ENCODE results near the gene SLC12A7. TPM values are rescaled to one million over a fixed set of nuclear protein-coding genes. Genes with fewer than 3 reads are reported as not detected.

Gene SLC12A7
- total and polyA plus RNA-seq, 2 of the 13 experiments (the other 11 are each of a cell fraction or from before 2014, with no cell fraction given), result 14.0 to 18.5 TPM

GRCh38 chr5:1085391-1085790 lies 26.5 kb downstream of the SLC12A7 start:
- no TSS peak for BruUV-seq (replicated peaks)
- H3K27me3 ChIP-seq (ENCODE audit: control insufficient read depth in 1 of 2, insufficient read depth in 2 of 2, low read length in 2 of 2), result no peaks in the 10 kb centered on the region
- in situ Hi-C loops (cut with HindIII; ENCODE audit: extremely low pct_ligation_motif_present, low pct_unique_long_range_greater_than_20kb), result no loop called here

GRCh38 chr5:1083823-1084605 lies 27.8 kb downstream of the SLC12A7 start:
- H3K9ac ChIP-seq (ENCODE audit: insufficient read depth, low read depth, low read length), result no peak overlapping the region
- ChIA-PET POLR2A (no interaction called here), CTCF (ENCODE audit: low intra/inter-chr PET ratio, low total read pairs) (no interaction called here)
- H3K4me2 ChIP-seq (ENCODE audit: low read depth, low read length), result no peak overlapping the region
- peaks cover 29 to 76% of the 10 kb centered on the region in 2 experiments for H3K36me3 ChIP-seq (replicated peaks in 1 of 2; ENCODE audit: control insufficient read depth in 1 of 2, insufficient read depth in 2 of 2, low read length in 2 of 2)
- intact Hi-C loops (cut with micrococcal nuclease; ENCODE audit: unreplicated experiment) (no loop called here), in situ Hi-C loops (cut with HindIII; ENCODE audit: extremely low pct_ligation_motif_present, low pct_unique_long_range_greater_than_20kb) (no loop called here)
- no TSS peak for BruUV-seq (replicated peaks)
- H3K9me3 ChIP-seq (ENCODE audit: low read length), result no peaks in the 10 kb centered on the region
- DNase-seq (ENCODE audit: low spot score) (no peak), FAIRE-seq (no peak), ATAC-seq (no peak)
- H3K4me3 ChIP-seq (replicated peaks in 1 of 3; ENCODE audit: insufficient read depth in 1 of 3, low read depth in 2 of 3, low read length in 3 of 3), result no peak overlapping the region
- no peak overlapping the region for H2AFZ ChIP-seq (ENCODE audit: low read length)
- H3K27ac ChIP-seq (ENCODE audit: extremely low read length, insufficient read depth, low read length), result no peak overlapping the region
- 100% methylated on average over 29 of the region's 57 CpGs for WGBS (ENCODE audit: low lambda C conversion rate)
- H4K20me1 ChIP-seq (ENCODE audit: insufficient read depth, low read length), result no peaks in the 10 kb centered on the region
- no peaks in the 10 kb centered on the region for H3K4me1 ChIP-seq (ENCODE audit: insufficient read depth, low read length)
- H3K79me2 ChIP-seq (ENCODE audit: insufficient read depth, low read length), result no peaks in the 10 kb centered on the region
- H3K27me3 ChIP-seq (ENCODE audit: control insufficient read depth in 1 of 2, insufficient read depth in 2 of 2, low read length in 2 of 2), result no peaks in the 10 kb centered on the region
- no peak for TF ChIP-seq MIER2 (CRISPR knock-in tag; IDR thresholded peaks at IDR 0.05)
- no peak for TF ChIP-seq REST (IDR thresholded peaks at IDR 0.05; ENCODE audit: borderline replicate concordance in 1 of 2, low read depth in 1 of 2, low read length in 2 of 2)
- TF ChIP-seq ZNF841 (CRISPR knock-in tag; IDR thresholded peaks at IDR 0.05; ENCODE audit: borderline replicate concordance), result no peak
- TF ChIP-seq RCOR2 (CRISPR knock-in tag; IDR thresholded peaks at IDR 0.05), result no peak
- TF ChIP-seq RBFOX2 (IDR thresholded peaks at IDR 0.05; ENCODE audit: low read depth, low read length), result peak; percentile 31; the same call in 1 of the 2 replicates
- TF ChIP-seq SNAPC5 (CRISPR knock-in tag; IDR thresholded peaks at IDR 0.05; ENCODE audit: borderline replicate concordance), result no peak
- TF ChIP-seq ZNF660 (CRISPR knock-in tag; IDR thresholded peaks at IDR 0.05; ENCODE audit: borderline replicate concordance, low read depth), result no peak

More at GRCh38 chr5:1085391-1085790, 26.5 kb downstream of the SLC12A7 start:
- TF ChIP-seq AGO2 (optimal IDR thresholded peaks at IDR 0.05; ENCODE audit: low read depth, low read length), result peak; percentile 72
- no peak for TF ChIP-seq PHF20 (CRISPR knock-in tag; IDR thresholded peaks at IDR 0.05)
- TF ChIP-seq ZNF234 (CRISPR knock-in tag; conservative IDR thresholded peaks at IDR 0.05), result no peak
- no peak for TF ChIP-seq HOMEZ (CRISPR knock-in tag; IDR thresholded peaks at IDR 0.05; ENCODE audit: low read depth)
- TF ChIP-seq ZNF746 (CRISPR knock-in tag; IDR thresholded peaks at IDR 0.05), result no peak
- TF ChIP-seq CEBPB (IDR thresholded peaks at IDR 0.05; ENCODE audit: borderline replicate concordance, low read depth, low read length), result no peak
- Histone ChIP-seq H3K4me2 (ENCODE audit: low read depth, low read length) (no peak overlapping the region), H3K9ac (ENCODE audit: insufficient read depth, low read depth, low read length) (no peak overlapping the region), H3K9me3 (ENCODE audit: low read length) (no peaks in the 10 kb centered on the region), H3K36me3 (replicated peaks in 1 of 2; ENCODE audit: control insufficient read depth in 1 of 2, insufficient read depth in 2 of 2, low read length in 2 of 2) (peaks cover 31 to 72% of the 10 kb centered on the region in 2 experiments), H3K4me3 (replicated peaks in 1 of 3; ENCODE audit: insufficient read depth in 1 of 3, low read depth in 2 of 3, low read length in 3 of 3) (no peak overlapping the region), H4K20me1 (ENCODE audit: insufficient read depth, low read length) (no peaks in the 10 kb centered on the region), H3K27ac (ENCODE audit: extremely low read length, insufficient read depth, low read length) (no peak overlapping the region), H3K4me1 (ENCODE audit: insufficient read depth, low read length) (no peaks in the 10 kb centered on the region), H3K79me2 (ENCODE audit: insufficient read depth, low read length) (no peaks in the 10 kb centered on the region), H2AFZ (ENCODE audit: low read length) (no peak overlapping the region)
- ATAC-seq (no peak), DNase-seq (ENCODE audit: low spot score) (no peak), FAIRE-seq (no peak)
- WGBS (ENCODE audit: low lambda C conversion rate), result 96% methylated on average over 34 of the region's 39 CpGs
- intact Hi-C loops (cut with micrococcal nuclease; ENCODE audit: unreplicated experiment), result no loop called here
- CTCF ChIA-PET (ENCODE audit: low intra/inter-chr PET ratio, low total read pairs), result no interaction called here
- POLR2A ChIA-PET, result no interaction called here
